Measurements from ENCODE around the gene GLYATL1. TPM values are rescaled to one million over a fixed set of nuclear protein-coding genes. Genes with fewer than 3 reads are reported as not detected.

The GLYATL1 gene
- total RNA-seq, 1 experiment from 2014 or later, result not detected

DNA sequence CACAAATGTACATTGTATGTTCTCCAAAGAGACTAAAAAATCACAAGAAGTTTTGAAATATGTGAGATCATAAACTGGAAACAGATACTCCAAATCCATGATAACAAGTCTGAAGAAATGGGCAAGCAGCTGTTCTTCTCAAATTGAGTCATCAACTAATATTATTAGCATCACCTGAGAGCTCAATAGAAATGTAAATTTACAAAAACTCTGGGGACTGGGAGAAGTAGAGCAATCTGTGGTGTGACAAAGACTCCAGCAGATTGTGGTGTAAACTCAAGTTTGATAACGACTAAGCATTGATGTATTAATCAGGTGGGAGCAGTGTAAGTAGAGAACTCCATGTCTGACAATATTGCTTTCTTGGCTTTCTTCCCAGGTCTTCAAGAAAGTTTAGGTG, 53.2 kb downstream of the GLYATL1 start:
- no peak overlapping the region for H3K27ac ChIP-seq (ENCODE audit: low read length)
- H3K9me3 ChIP-seq (ENCODE audit: control insufficient read depth, insufficient read depth, low read depth, low read length), result no peaks in the 10 kb centered on the region
- 0 out of 2 replicates have a peak, but pooled peaks cover 2% of the 10 kb centered on the region for H3K27me3 ChIP-seq (ENCODE audit: control insufficient read depth, insufficient read depth, low read length)
- BruUV-seq (replicated peaks), result no TSS peak
- CTCF ChIA-PET, result no interaction called here
- H3K4me1 ChIP-seq (ENCODE audit: control insufficient read depth, insufficient read depth, low read length), result no peaks in the 10 kb centered on the region
- in situ Hi-C loops (cut with HindIII; ENCODE audit: low pct_unique_long_range_greater_than_20kb, low sequenced_read_pairs), result no loop called here
- POLR2A ChIA-PET, result interaction anchor here (0.5 kb wide), 1 partner anchor 608 kb away, joined by 6 read pairs; no protein-coding TSS in a partner anchor
- intact Hi-C loops (cut with micrococcal nuclease; ENCODE audit: unreplicated experiment), result no loop called here
- H3K36me3 ChIP-seq (ENCODE audit: control insufficient read depth, insufficient read depth, low read length), result no peaks in the 10 kb centered on the region
- ATAC-seq (no peak), DNase-seq (ENCODE audit: low read depth, low spot score) (no peak)
- no peak for TF ChIP-seq TCF7L2 (IDR thresholded peaks at IDR 0.05; ENCODE audit: low read depth, low read length)
- no peak for TF ChIP-seq SIN3A (IDR thresholded peaks at IDR 0.05; ENCODE audit: borderline replicate concordance, insufficient read depth, low read depth, low read length)
- TF ChIP-seq, protein P1, sequence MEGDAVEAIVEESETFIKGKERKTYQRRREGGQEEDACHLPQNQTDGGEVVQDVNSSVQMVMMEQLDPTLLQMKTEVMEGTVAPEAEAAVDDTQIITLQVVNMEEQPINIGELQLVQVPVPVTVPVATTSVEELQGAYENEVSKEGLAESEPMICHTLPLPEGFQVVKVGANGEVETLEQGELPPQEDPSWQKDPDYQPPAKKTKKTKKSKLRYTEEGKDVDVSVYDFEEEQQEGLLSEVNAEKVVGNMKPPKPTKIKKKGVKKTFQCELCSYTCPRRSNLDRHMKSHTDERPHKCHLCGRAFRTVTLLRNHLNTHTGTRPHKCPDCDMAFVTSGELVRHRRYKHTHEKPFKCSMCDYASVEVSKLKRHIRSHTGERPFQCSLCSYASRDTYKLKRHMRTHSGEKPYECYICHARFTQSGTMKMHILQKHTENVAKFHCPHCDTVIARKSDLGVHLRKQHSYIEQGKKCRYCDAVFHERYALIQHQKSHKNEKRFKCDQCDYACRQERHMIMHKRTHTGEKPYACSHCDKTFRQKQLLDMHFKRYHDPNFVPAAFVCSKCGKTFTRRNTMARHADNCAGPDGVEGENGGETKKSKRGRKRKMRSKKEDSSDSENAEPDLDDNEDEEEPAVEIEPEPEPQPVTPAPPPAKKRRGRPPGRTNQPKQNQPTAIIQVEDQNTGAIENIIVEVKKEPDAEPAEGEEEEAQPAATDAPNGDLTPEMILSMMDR (IDR thresholded peaks at IDR 0.05), result no peak
- TF ChIP-seq, protein P2, sequence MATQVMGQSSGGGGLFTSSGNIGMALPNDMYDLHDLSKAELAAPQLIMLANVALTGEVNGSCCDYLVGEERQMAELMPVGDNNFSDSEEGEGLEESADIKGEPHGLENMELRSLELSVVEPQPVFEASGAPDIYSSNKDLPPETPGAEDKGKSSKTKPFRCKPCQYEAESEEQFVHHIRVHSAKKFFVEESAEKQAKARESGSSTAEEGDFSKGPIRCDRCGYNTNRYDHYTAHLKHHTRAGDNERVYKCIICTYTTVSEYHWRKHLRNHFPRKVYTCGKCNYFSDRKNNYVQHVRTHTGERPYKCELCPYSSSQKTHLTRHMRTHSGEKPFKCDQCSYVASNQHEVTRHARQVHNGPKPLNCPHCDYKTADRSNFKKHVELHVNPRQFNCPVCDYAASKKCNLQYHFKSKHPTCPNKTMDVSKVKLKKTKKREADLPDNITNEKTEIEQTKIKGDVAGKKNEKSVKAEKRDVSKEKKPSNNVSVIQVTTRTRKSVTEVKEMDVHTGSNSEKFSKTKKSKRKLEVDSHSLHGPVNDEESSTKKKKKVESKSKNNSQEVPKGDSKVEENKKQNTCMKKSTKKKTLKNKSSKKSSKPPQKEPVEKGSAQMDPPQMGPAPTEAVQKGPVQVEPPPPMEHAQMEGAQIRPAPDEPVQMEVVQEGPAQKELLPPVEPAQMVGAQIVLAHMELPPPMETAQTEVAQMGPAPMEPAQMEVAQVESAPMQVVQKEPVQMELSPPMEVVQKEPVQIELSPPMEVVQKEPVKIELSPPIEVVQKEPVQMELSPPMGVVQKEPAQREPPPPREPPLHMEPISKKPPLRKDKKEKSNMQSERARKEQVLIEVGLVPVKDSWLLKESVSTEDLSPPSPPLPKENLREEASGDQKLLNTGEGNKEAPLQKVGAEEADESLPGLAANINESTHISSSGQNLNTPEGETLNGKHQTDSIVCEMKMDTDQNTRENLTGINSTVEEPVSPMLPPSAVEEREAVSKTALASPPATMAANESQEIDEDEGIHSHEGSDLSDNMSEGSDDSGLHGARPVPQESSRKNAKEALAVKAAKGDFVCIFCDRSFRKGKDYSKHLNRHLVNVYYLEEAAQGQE (IDR thresholded peaks at IDR 0.05; ENCODE audit: insufficient read depth in 1 of 2, low read depth in 2 of 2, low read length in 1 of 2), result no peak
- TF ChIP-seq POLR2AphosphoS5 (IDR thresholded peaks at IDR 0.05; ENCODE audit: low read depth, low read length), result no peak
- H3K4me3 ChIP-seq (ENCODE audit: low read depth in 2 of 2, low read length in 2 of 2), result no peak overlapping the region

DNA sequence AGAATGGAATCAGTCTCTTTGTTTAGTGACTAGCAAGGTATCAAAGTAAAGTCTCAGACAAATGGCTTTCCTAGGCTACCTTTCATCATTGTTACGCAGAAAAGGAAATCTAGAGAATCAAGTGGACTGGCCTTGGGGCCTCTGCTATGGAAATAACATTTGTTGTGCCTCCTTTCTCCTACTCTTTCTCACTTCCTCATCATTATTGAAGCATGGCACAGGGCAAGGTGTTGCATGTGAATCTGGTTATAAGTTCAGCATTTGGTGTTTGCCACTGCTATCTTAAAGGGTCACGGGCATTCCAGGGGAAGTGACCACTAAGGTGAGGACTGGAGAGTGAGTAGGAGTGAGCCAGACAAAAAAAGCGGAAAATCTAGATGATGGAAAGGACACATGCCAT, 54.9 kb downstream of the GLYATL1 start:
- BruUV-seq (replicated peaks), result no TSS peak
- no peak overlapping the region for H3K27ac ChIP-seq (ENCODE audit: low read length)
- no peaks in the 10 kb centered on the region for H3K4me1 ChIP-seq (ENCODE audit: control insufficient read depth, insufficient read depth, low read length)
- H3K27me3 ChIP-seq (ENCODE audit: control insufficient read depth, insufficient read depth, low read length), result 0 out of 2 replicates have a peak, but pooled peaks cover 2% of the 10 kb centered on the region
- POLR2A ChIA-PET, result no interaction called here
- intact Hi-C loops (cut with micrococcal nuclease; ENCODE audit: unreplicated experiment), result no loop called here
- no peak overlapping the region for H3K4me3 ChIP-seq (ENCODE audit: low read depth in 2 of 2, low read length in 2 of 2)
- H3K9me3 ChIP-seq (ENCODE audit: control insufficient read depth, insufficient read depth, low read depth, low read length), result no peaks in the 10 kb centered on the region
- in situ Hi-C loops (cut with HindIII; ENCODE audit: low pct_unique_long_range_greater_than_20kb, low sequenced_read_pairs), result no loop called here
- H3K36me3 ChIP-seq (ENCODE audit: control insufficient read depth, insufficient read depth, low read length), result no peaks in the 10 kb centered on the region
- no peak for DNase-seq (ENCODE audit: low read depth, low spot score)
- no peak for ATAC-seq
- no peak for TF ChIP-seq POLR2AphosphoS5 (IDR thresholded peaks at IDR 0.05; ENCODE audit: low read depth, low read length)
- no peak for TF ChIP-seq TCF7L2 (IDR thresholded peaks at IDR 0.05; ENCODE audit: low read depth, low read length)
- no peak for TF ChIP-seq SIN3A (IDR thresholded peaks at IDR 0.05; ENCODE audit: borderline replicate concordance, insufficient read depth, low read depth, low read length)
- TF ChIP-seq, protein P1 (IDR thresholded peaks at IDR 0.05), result no peak
- TF ChIP-seq, protein P2 (IDR thresholded peaks at IDR 0.05; ENCODE audit: insufficient read depth in 1 of 2, low read depth in 2 of 2, low read length in 1 of 2), result no peak
- CTCF ChIA-PET, result no interaction called here
